Measurements from ENCODE around the gene GGA1. TPM values are rescaled to one million over a fixed set of nuclear protein-coding genes. Genes with fewer than 3 reads are reported as not detected.

The GGA1 gene
- total and polyA plus RNA-seq, 2 of the 4 experiments (the other 2 are of a cell fraction), result 17.2 to 48.5 TPM

- H3K36me3 ChIP-seq (ENCODE audit: control insufficient read depth, insufficient read depth, low read length), result peaks cover 46% of the 10 kb centered on the region
- dilution Hi-C loops (cut with HindIII; ENCODE audit: low sequenced_read_pairs, unreplicated experiment), result no loop called here
- no peak overlapping the region for H3K4me2 ChIP-seq (ENCODE audit: low read depth, low read length)
- no peak overlapping the region for H2BK20ac ChIP-seq (ENCODE audit: low read depth, low read length)
- H4K5ac ChIP-seq (ENCODE audit: low read depth, low read length), result no peak overlapping the region
- no peak overlapping the region for H3K9ac ChIP-seq (ENCODE audit: low read depth, low read length)
- no peak overlapping the region for H2AFZ ChIP-seq (replicated peaks; ENCODE audit: low read length, poor library complexity)
- intact Hi-C loops (cut with micrococcal nuclease), result no loop called here
- H3K14ac ChIP-seq (replicated peaks; ENCODE audit: low read depth, low read length), result no peak overlapping the region
- H2BK5ac ChIP-seq (ENCODE audit: low read depth, low read length, poor library complexity, severe bottlenecking), result no peak overlapping the region
- no peak overlapping the region for H2BK120ac ChIP-seq (ENCODE audit: low read depth, low read length)
- no peak overlapping the region for H3K56ac ChIP-seq (ENCODE audit: extremely low read depth, insufficient read depth, low read length)
- H4K8ac ChIP-seq (ENCODE audit: low read depth in 2 of 2, low read length in 2 of 2), result no peak overlapping the region
- no peak overlapping the region; the same call in 1 of the 2 replicates for H2AK5ac ChIP-seq (ENCODE audit: low read depth, low read length)
- in situ Hi-C loops (cut with MboI; ENCODE audit: low sequenced_read_pairs), result no loop called here
- peaks cover 17% of the 10 kb centered on the region for H3K4me1 ChIP-seq (ENCODE audit: control insufficient read depth, insufficient read depth, low read length)
- H3K4ac ChIP-seq (ENCODE audit: low read depth, low read length), result no peak overlapping the region
- H3K23ac ChIP-seq (ENCODE audit: low read depth, low read length), result no peak overlapping the region
- H3K18ac ChIP-seq (ENCODE audit: low read depth, low read length), result no peak overlapping the region
- no peak overlapping the region for H3K4me3 ChIP-seq (ENCODE audit: insufficient read depth, low read depth, low read length)
- peaks cover 91% of the 10 kb centered on the region for H4K20me1 ChIP-seq (ENCODE audit: insufficient read depth, low read length)
- H2AK9ac ChIP-seq (replicated peaks; ENCODE audit: low read depth, low read length, poor library complexity), result no peak overlapping the region
- no peaks in the 10 kb centered on the region for H3K9me3 ChIP-seq (ENCODE audit: control insufficient read depth, insufficient read depth, low read length)
- ChIA-PET POLR2A (ENCODE audit: unreplicated experiment) (interaction anchor here (1.6 kb wide), 1 partner anchor 10 kb away, joined by 3 read pairs; no protein-coding TSS in a partner anchor), CTCF (interaction anchor here (0.8 to 1.6 kb wide), 2 partner anchors 17 to 19 kb away, joined by 3 to 11 read pairs; no protein-coding TSS in a partner anchor)
- no peak for ATAC-seq (ENCODE audit: low read depth)
- H4K91ac ChIP-seq (ENCODE audit: insufficient read depth, low read depth, low read length), result no peak overlapping the region
- no TSS peak for BruUV-seq (replicated peaks)
- no peak overlapping the region for H2BK15ac ChIP-seq (ENCODE audit: low read depth, low read length)
- H3K27ac ChIP-seq (ENCODE audit: insufficient read depth, low read length), result no peak overlapping the region
- DNase-seq, result no peak
- TF ChIP-seq RAD21 (IDR thresholded peaks at IDR 0.05; ENCODE audit: low read length) (no peak), POLR2A (IDR thresholded peaks at IDR 0.05; ENCODE audit: low read depth, low read length) (no peak), MXI1 (IDR thresholded peaks at IDR 0.05; ENCODE audit: borderline replicate concordance, low read depth, low read length) (no peak), SMC3 (IDR thresholded peaks at IDR 0.05; ENCODE audit: low read depth, low read length) (no peak), NFE2L2 (IDR thresholded peaks at IDR 0.05; ENCODE audit: low read depth, low read length) (no peak), BHLHE40 (IDR thresholded peaks at IDR 0.05; ENCODE audit: low read depth, low read length) (no peak), USF2 (IDR thresholded peaks at IDR 0.05; ENCODE audit: low read depth, low read length) (no peak), MAFK (IDR thresholded peaks at IDR 0.05; ENCODE audit: low read depth, low read length) (no peak), FOS (IDR thresholded peaks at IDR 0.05; ENCODE audit: low read depth, low read length) (no peak), MAZ (IDR thresholded peaks at IDR 0.05; ENCODE audit: borderline replicate concordance, low read depth, low read length) (no peak), RCOR1 (IDR thresholded peaks at IDR 0.05; ENCODE audit: insufficient replicate concordance, low read length) (no peak), CEBPB (IDR thresholded peaks at IDR 0.05; ENCODE audit: low read depth, low read length) (no peak), ELK1 (IDR thresholded peaks at IDR 0.05; ENCODE audit: borderline replicate concordance, low read depth, low read length) (no peak), RFX5 (IDR thresholded peaks at IDR 0.05; ENCODE audit: low read depth, low read length) (no peak)
- WGBS, 2 experiments (ENCODE audit: extremely low coverage in 2 of 2, insufficient read length in 1 of 2), result 96% methylated on average over 11 of the region's 15 CpGs; no CpG with 5 or more reads in 1 of the 2 experiments
- H3K79me1 ChIP-seq (ENCODE audit: low read depth in 1 of 2, low read length in 2 of 2), result peaks cover 28 to 84% of the 10 kb centered on the region in 2 experiments; a peak in 3 of 4 replicates
- H3K9me1 ChIP-seq (ENCODE audit: insufficient read depth, low read length), result peaks cover 18% of the 10 kb centered on the region
- no peaks in the 10 kb centered on the region for H3K27me3 ChIP-seq (ENCODE audit: control insufficient read depth, insufficient read depth, low read length)
These were observed 40.6 kb upstream of the GGA1 start for GRCh38 chr22:37568012-37568411.

All from IMR-90 (cell line).